HCT116 (cell line): Measurements from ENCODE around the gene VPS37D. TPM values are rescaled to one million over a fixed set of nuclear protein-coding genes. Genes with fewer than 3 reads are reported as not detected.

Source experiments
- ATAC-seq: fragments of 200-7000 bp; cut with Tn5 transposase; 2 replicates; pipeline ENCODE4 v1.9.1; 2020; ENCODE audit warnings: mild to moderate bottlenecking, moderate library complexity
- Bru-seq: library from RNA; stranded (reverse); fragments of 400-500 nt; gene quantifications from one replicate; lab custom pipeline; 2021; lab: Mats Ljungman, UMichigan
- BruChase-seq, 2 experiments: library from RNA; stranded (reverse); fragments of 400-500 nt; gene quantifications; one replicate each; lab custom pipeline; 2021; lab: Mats Ljungman, UMichigan
- BruUV-seq: library from RNA; stranded (reverse); fragments of 400-500 nt; replicated peaks from 2 replicates; lab custom pipeline; 2021; lab: Mats Ljungman, UMichigan
- CTCF ChIA-PET: fragments of 300-600 bp; sonication (Branson Sonifier 250); formaldehyde crosslinking; loops from one replicate; lab custom pipeline; 2021; ENCODE audit warnings: antibody characterized with exemption; lab: Charles Lee
- POLR2A ChIA-PET: fragments of 300-600, 350-600 bp; sonication (Branson Sonifier 250); formaldehyde crosslinking; loops from one replicate; lab custom pipeline; 2021; ENCODE audit warnings: antibody characterized with exemption; lab: Charles Lee
- RAD21 ChIA-PET, 2 experiments: fragments of 300-600 bp; sonication (Branson Sonifier 250); formaldehyde crosslinking; loops; one replicate each; lab custom pipeline; 2023; ENCODE audit warnings: low total read pairs in 2 of 2; ENCODE audit not compliant: uncharacterized antibody in 2 of 2, unreplicated experiment in 2 of 2, low non-redundant PET in 1 of 2; lab: Charles Lee
- DNase-seq: peaks from one replicate; pipeline ENCODE4 v3.0.0-alpha.2; 2010; ENCODE audit warnings: low read depth, low spot score
- H2AFZ ChIP-seq: fragments of 200-600 bp; shearing (Covaris generic), sonication (generic); 2 replicates; pipeline ENCODE4 v1.6.1; 2017; ENCODE audit warnings: low read depth, mixed run types, mixed read lengths, antibody characterized with exemption, low read length; ENCODE audit not compliant: poor library complexity, severe bottlenecking
- H3K27ac ChIP-seq: 2 replicates; pipeline ENCODE4 v1.5.1; 2012; ENCODE audit warnings: low read depth, low read length
- H3K27me3 ChIP-seq: fragments of 200-600 bp; sonication (generic); 2 replicates; pipeline ENCODE4 v1.6.1; 2016; ENCODE audit warnings: mixed run types, low read length, mixed read lengths; ENCODE audit not compliant: insufficient read depth
- H3K36me3 ChIP-seq, 2 experiments: fragments of 200-500 bp in 1 of 2; fragments of 200-600 bp in 1 of 2; sonication (Bioruptor generic) in 1 of 2; sonication (generic) in 1 of 2; 2 replicates each; pipeline versions ENCODE4 v1.5.1 to v1.6.1; 2014 to 2016; ENCODE audit warnings: low read length in 2 of 2, inconsistent platforms in 1 of 2, mixed read lengths in 1 of 2, mixed run types in 1 of 2; ENCODE audit not compliant: insufficient read depth in 2 of 2, control insufficient read depth in 1 of 2
- H3K4me1 ChIP-seq, 2 experiments: fragments of 200-600 bp in 1 of 2; sonication (generic) in 1 of 2; 2 replicates each; pipeline versions ENCODE4 v1.5.1 to v1.6.1; 2012 to 2017; ENCODE audit warnings: low read length in 2 of 2, inconsistent platforms in 1 of 2, mild to moderate bottlenecking in 1 of 2, mixed read lengths in 1 of 2, mixed run types in 1 of 2, moderate library complexity in 1 of 2; ENCODE audit not compliant: insufficient read depth in 2 of 2, control insufficient read depth in 1 of 2
- H3K4me2 ChIP-seq: fragments of 200-600 bp; sonication (generic); 2 replicates; pipeline ENCODE4 v1.6.1; 2017; ENCODE audit warnings: mixed run types, low read length, mixed read lengths
- H3K4me3 ChIP-seq, 2 experiments: fragments of 200-600 bp in 1 of 2; sonication (generic) in 1 of 2; replicated peaks in 1 of 2; 2 replicates each; pipeline ENCODE4 v1.5.1; 2011 to 2016; ENCODE audit warnings: low read length in 2 of 2, control low read depth in 1 of 2, low read depth in 1 of 2, mild to moderate bottlenecking in 1 of 2, mixed read lengths in 1 of 2, mixed run types in 1 of 2
- H3K79me2 ChIP-seq: fragments of 200-600 bp; sonication (generic); 2 replicates; pipeline ENCODE4 v1.6.1; 2017; ENCODE audit warnings: mild to moderate bottlenecking, mixed run types, low read length, moderate library complexity, mixed read lengths; ENCODE audit not compliant: insufficient read depth
- H3K9ac ChIP-seq: fragments of 200-600 bp; sonication (generic); 2 replicates; pipeline ENCODE4 v1.6.1; 2016; ENCODE audit warnings: low read length, mixed read lengths
- H3K9me2 ChIP-seq: fragments of 200-600 bp; sonication (generic), shearing (Covaris generic); 2 replicates; pipeline ENCODE4 v1.6.1; 2017; ENCODE audit warnings: mixed run types, mild to moderate bottlenecking, moderate library complexity; ENCODE audit not compliant: insufficient read depth
- H3K9me3 ChIP-seq, 2 experiments: fragments of 200-500 bp in 1 of 2; fragments of 200-600 bp in 1 of 2; sonication (Bioruptor generic) in 1 of 2; sonication (generic) in 1 of 2; 2 replicates each; pipeline ENCODE4 v1.6.1; 2014 to 2017; ENCODE audit warnings: low read length in 2 of 2, mixed read lengths in 2 of 2, inconsistent platforms in 1 of 2, low read depth in 1 of 2, mild to moderate bottlenecking in 1 of 2, mixed run types in 1 of 2, moderate library complexity in 1 of 2; ENCODE audit not compliant: control insufficient read depth in 1 of 2, insufficient read depth in 1 of 2
- H4K20me1 ChIP-seq: fragments of 200-600 bp; sonication (generic), shearing (Covaris generic); 2 replicates; pipeline ENCODE4 v1.6.1; 2017; ENCODE audit warnings: mixed run types, mild to moderate bottlenecking, moderate library complexity; ENCODE audit not compliant: insufficient read depth
- CBX3 ChIP-seq: IDR thresholded peaks from 2 replicates; pipeline ENCODE4 v1.6.1; 2012; ENCODE audit warnings: low read depth
- CEBPB ChIP-seq: IDR thresholded peaks from 2 replicates; pipeline ENCODE4 v1.6.1; 2012; ENCODE audit warnings: low read depth
- EZH2phosphoT487 ChIP-seq: fragments of 200-600 bp; IDR thresholded peaks from 2 replicates; pipeline ENCODE4 v1.6.1; 2018; ENCODE audit warnings: antibody characterized with exemption, borderline replicate concordance
- POLR2AphosphoS5 ChIP-seq: IDR thresholded peaks from 2 replicates; pipeline ENCODE4 v1.6.1; 2011; ENCODE audit warnings: mild to moderate bottlenecking, low read depth, low read length, moderate library complexity
- RAD21 ChIP-seq: IDR thresholded peaks from 2 replicates; pipeline ENCODE4 v1.6.1; 2012; ENCODE audit warnings: low read depth, mild to moderate bottlenecking
- SP1 ChIP-seq: IDR thresholded peaks from 2 replicates; pipeline ENCODE4 v1.6.1; 2012; ENCODE audit warnings: low read depth
- TCF7L2 ChIP-seq: IDR thresholded peaks from 2 replicates; pipeline ENCODE4 v1.7.0; 2011; ENCODE audit warnings: borderline replicate concordance, inconsistent platforms; ENCODE audit not compliant: insufficient read depth, insufficient read length; ENCODE audit errors: extremely low read depth
- YY1 ChIP-seq: IDR thresholded peaks from 2 replicates; pipeline ENCODE4 v1.6.1; 2011; ENCODE audit warnings: low read length, low read depth, moderate library complexity, mild to moderate bottlenecking; ENCODE audit not compliant: insufficient replicate concordance; ENCODE audit errors: extremely low read depth
- ZFX ChIP-seq: fragments of 450-650 bp; IDR thresholded peaks from 2 replicates; pipeline ENCODE4 v1.6.1; 2017
- ZNF274 ChIP-seq: fragments of 200-500 bp; sonication (Bioruptor generic); IDR thresholded peaks from 2 replicates; pipeline ENCODE4 v1.6.1; 2014; ENCODE audit warnings: mild to moderate bottlenecking, low read depth, low read length, inconsistent platforms
- intact Hi-C: fragments of 100-400 bp; cut with micrococcal nuclease; formaldehyde crosslinking; loops from 2 replicates; pipeline ENCODE4 v1.10.0; 2022
- long read RNA-seq: library from polyadenylated mRNA; unstranded; transcript quantifications from one replicate; pipeline ENCODE4 v2.0.0, GENCODE V29; 2021; ENCODE audit not compliant: unreplicated experiment
- polyA plus RNA-seq: library from polyadenylated mRNA; unstranded; fragments of >200 nt; gene quantifications from 2 replicates; pipeline ENCODE4 v1.2.1, GENCODE V29; 2012; ENCODE audit warnings: missing spikeins
- total RNA-seq: library from RNA; stranded (reverse); gene quantifications from one replicate; pipeline ENCODE4 v1.2.1, GENCODE V29; 2021; ENCODE audit not compliant: unreplicated experiment
- TF ChIP-seq, protein P1 (sequence below), 3 experiments: fragments of 200-600 bp in 1 of 3; sonication (generic) in 1 of 3; IDR thresholded peaks in 2 of 3; conservative IDR thresholded peaks in 1 of 3; 2 replicates each; pipeline ENCODE4 v1.5.1; 2012 to 2017; ENCODE audit warnings: low read depth in 2 of 3, low read length in 2 of 3, antibody characterized with exemption in 1 of 3, borderline replicate concordance in 1 of 3, control low read depth in 1 of 3, mild to moderate bottlenecking in 1 of 3, mixed read lengths in 1 of 3, mixed run types in 1 of 3, moderate library complexity in 1 of 3; ENCODE audit not compliant: insufficient read depth in 1 of 3
- TF ChIP-seq, protein P2 (sequence below): IDR thresholded peaks from 2 replicates; pipeline ENCODE4 v1.6.1; 2012

The VPS37D gene, protein sequence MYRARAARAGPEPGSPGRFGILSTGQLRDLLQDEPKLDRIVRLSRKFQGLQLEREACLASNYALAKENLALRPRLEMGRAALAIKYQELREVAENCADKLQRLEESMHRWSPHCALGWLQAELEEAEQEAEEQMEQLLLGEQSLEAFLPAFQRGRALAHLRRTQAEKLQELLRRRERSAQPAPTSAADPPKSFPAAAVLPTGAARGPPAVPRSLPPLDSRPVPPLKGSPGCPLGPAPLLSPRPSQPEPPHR
- 9.5 TPM for total RNA-seq
- polyA plus RNA-seq = 8.2 and 9.2 TPM in 2 replicates
- Bru-seq, nascent RNA = percentile 40 among the genes with signal in this experiment
- BruChase-seq, experiment 1, labeled RNA remaining after a 6-hour chase = percentile 43 among the genes with signal in this experiment
- percentile 56 among the genes with signal in this experiment for BruChase-seq, experiment 2, labeled RNA remaining after a 2-hour chase
- long read RNA-seq, transcript VPS37D-201 (4 exons, 1,624 nt) = major isoform, 12 of 15 reads
- long read RNA-seq, partial matches to known transcripts = 2 of 15 reads
- long read RNA-seq, other reads (novel, unspliced or antisense) = 1 of 15 reads

DNA sequence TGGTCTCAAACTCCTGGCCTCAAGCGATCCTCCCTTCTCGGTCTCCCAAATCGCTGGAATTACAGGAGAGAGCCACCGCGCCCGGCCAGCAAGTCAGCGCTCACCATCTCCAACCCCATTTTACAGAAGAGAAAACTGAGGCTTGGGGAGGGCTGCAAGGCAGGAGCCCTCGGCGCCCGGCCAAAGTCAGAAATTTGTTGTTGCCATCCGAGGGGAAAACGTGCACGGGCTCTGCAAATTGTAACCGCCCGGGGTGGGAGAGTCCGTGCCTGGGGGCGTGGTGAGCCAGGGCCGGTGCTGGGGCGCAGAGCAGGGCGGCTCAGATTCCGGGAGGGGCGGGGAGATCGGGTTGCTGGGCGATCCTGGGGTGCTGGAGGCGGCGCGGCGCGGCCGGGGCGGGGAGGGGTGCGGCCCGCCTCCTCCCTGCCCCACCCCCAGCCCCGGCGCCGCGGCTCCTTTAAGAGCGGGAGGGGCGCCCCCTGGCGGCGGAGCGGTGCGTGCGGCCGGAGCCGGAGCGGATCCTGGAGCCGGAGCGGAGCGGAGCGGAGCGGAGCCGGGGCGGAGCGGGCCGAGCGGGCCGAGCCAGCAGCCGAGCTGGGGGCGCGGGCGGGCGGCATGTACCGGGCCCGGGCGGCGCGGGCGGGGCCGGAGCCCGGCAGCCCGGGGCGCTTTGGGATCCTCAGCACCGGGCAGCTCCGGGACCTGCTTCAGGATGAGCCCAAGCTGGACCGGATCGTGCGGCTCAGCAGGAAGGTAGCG lies at the start of gene VPS37D:
TSS of gene VPS37D (plus strand) at position 488 of the 759 bp plus-strand sequence. CDS start at position 616, 128 bp downstream.
- RAD21 ChIA-PET = interaction anchor here in 1 of 2 experiments (0.6 to 1.0 kb wide), 2 partner anchors 58 to 61 kb away, joined by 3 read pairs; no protein-coding TSS in a partner anchor
- intact Hi-C loops = loop anchor here (2.0 to 10.0 kb wide), 2 partner anchors 43 to 57 kb away; partner anchors contain the start of gene MLXIPL
- TF ChIP-seq SP1 = peak; percentile 59
- TF ChIP-seq RAD21 = peak; percentile 72
- no peak for TF ChIP-seq EZH2phosphoT487
- TF ChIP-seq ZFX = no peak; the same call in 1 of the 2 replicates
- TF ChIP-seq, protein P1, sequence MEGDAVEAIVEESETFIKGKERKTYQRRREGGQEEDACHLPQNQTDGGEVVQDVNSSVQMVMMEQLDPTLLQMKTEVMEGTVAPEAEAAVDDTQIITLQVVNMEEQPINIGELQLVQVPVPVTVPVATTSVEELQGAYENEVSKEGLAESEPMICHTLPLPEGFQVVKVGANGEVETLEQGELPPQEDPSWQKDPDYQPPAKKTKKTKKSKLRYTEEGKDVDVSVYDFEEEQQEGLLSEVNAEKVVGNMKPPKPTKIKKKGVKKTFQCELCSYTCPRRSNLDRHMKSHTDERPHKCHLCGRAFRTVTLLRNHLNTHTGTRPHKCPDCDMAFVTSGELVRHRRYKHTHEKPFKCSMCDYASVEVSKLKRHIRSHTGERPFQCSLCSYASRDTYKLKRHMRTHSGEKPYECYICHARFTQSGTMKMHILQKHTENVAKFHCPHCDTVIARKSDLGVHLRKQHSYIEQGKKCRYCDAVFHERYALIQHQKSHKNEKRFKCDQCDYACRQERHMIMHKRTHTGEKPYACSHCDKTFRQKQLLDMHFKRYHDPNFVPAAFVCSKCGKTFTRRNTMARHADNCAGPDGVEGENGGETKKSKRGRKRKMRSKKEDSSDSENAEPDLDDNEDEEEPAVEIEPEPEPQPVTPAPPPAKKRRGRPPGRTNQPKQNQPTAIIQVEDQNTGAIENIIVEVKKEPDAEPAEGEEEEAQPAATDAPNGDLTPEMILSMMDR (IDR thresholded peaks at IDR 0.05 in 2 of 3, conservative IDR thresholded peaks at IDR 0.05 in 1 of 3; ENCODE audit: borderline replicate concordance in 1 of 3, insufficient read depth in 1 of 3, low read depth in 2 of 3, low read length in 2 of 3) = peak; percentile 57 to 68 (median 61); a peak in 5 of 6 replicates
- TF ChIP-seq, protein P2, sequence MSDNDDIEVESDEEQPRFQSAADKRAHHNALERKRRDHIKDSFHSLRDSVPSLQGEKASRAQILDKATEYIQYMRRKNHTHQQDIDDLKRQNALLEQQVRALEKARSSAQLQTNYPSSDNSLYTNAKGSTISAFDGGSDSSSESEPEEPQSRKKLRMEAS = peak; percentile 71
- peak; percentile 63; the same call in 1 of the 2 replicates for TF ChIP-seq CBX3
- TF ChIP-seq TCF7L2 = peak; percentile 40
- TF ChIP-seq ZNF274 = no peak
- TF ChIP-seq POLR2AphosphoS5 = peak; percentile 72
- no peak for TF ChIP-seq CEBPB
- TF ChIP-seq YY1 = peak; percentile 70

More for the DNA sequence above, at the start of gene VPS37D:
- peak; percentile 67 for DNase-seq
- BruUV-seq = no TSS peak
- POLR2A ChIA-PET = interaction anchor here (1.9 kb wide), 1 partner anchor 43 kb away, joined by 4 read pairs; the partner anchor contains the start of gene MLXIPL
- H3K27ac ChIP-seq = peak within 1 kb of the TSS; percentile 66; the same call in 1 of the 2 replicates
- peaks cover 0 to 5% of the 10 kb centered on the region in 2 experiments; a peak in 1 of 4 replicates for H3K36me3 ChIP-seq
- peaks cover 33 to 46% of the 10 kb centered on the region in 2 experiments for H3K4me1 ChIP-seq
- CTCF ChIA-PET = interaction anchor here (1.2 to 2.2 kb wide), 3 partner anchors 15 to 61 kb away, joined by 3 to 8 read pairs (median 3); no protein-coding TSS in a partner anchor
- H3K4me2 ChIP-seq = peak within 1 kb of the TSS; percentile 95
- H3K9ac ChIP-seq = peak within 1 kb of the TSS; percentile 72
- H3K9me2 ChIP-seq = no peaks in the 10 kb centered on the region
- peak within 1 kb of the TSS; percentile 68 to 69 for H3K4me3 ChIP-seq
- no peaks in the 10 kb centered on the region for H3K27me3 ChIP-seq
- ATAC-seq = peak; percentile 85
- no peaks in the 10 kb centered on the region for H4K20me1 ChIP-seq
- H2AFZ ChIP-seq = peak within 1 kb of the TSS; percentile 89
- H3K79me2 ChIP-seq = no peaks in the 10 kb centered on the region
- H3K9me3 ChIP-seq = peaks cover 0 to 6% of the 10 kb centered on the region in 2 experiments; a peak in 1 of 4 replicates
